GM23248 (cell line): ENCODE results near the gene WIF1. TPM values are rescaled to one million over a fixed set of nuclear protein-coding genes. Genes with fewer than 3 reads are reported as not detected.

Source experiments
- DNase-seq: peaks from one replicate; pipeline ENCODE4 v3.0.0-alpha.2; 2015
- H2AFZ ChIP-seq: fragments of 200-600 bp; sonication (generic); 2 replicates; pipeline ENCODE4 v1.6.1; 2016; ENCODE audit warnings: antibody characterized with exemption
- H3F3A ChIP-seq: fragments of 200-600 bp; sonication (generic); 2 replicates; pipeline ENCODE4 v1.6.1; 2016; ENCODE audit warnings: mild to moderate bottlenecking, antibody characterized with exemption, mixed run types; ENCODE audit not compliant: insufficient read depth
- H3K27ac ChIP-seq: fragments of 200-600 bp; sonication (generic); 2 replicates; pipeline ENCODE4 v1.5.1; 2016; ENCODE audit warnings: mild to moderate bottlenecking
- H3K27me3 ChIP-seq: fragments of 200-600 bp; sonication (generic); replicated peaks from 2 replicates; pipeline ENCODE4 v1.6.1; 2016; ENCODE audit warnings: mild to moderate bottlenecking; ENCODE audit not compliant: insufficient read depth
- H3K36me3 ChIP-seq: fragments of 200-600 bp; sonication (generic); 2 replicates; pipeline ENCODE4 v1.6.1; 2016; ENCODE audit warnings: low read depth, mild to moderate bottlenecking
- H3K4me1 ChIP-seq: fragments of 200-600 bp; sonication (generic); 2 replicates; pipeline ENCODE4 v1.6.1; 2016; ENCODE audit warnings: mild to moderate bottlenecking; ENCODE audit not compliant: insufficient read depth
- H3K4me2 ChIP-seq: fragments of 200-600 bp; sonication (generic); one replicate; pipeline ENCODE4 v1.6.1; 2016; ENCODE audit warnings: mild to moderate bottlenecking; ENCODE audit not compliant: unreplicated experiment
- H3K4me3 ChIP-seq: fragments of 200-600 bp; sonication (generic); 2 replicates; pipeline ENCODE4 v1.5.1; 2016; ENCODE audit warnings: mild to moderate bottlenecking
- H3K79me2 ChIP-seq: fragments of 200-600 bp; sonication (generic); 2 replicates; pipeline ENCODE4 v1.6.1; 2016; ENCODE audit warnings: mild to moderate bottlenecking; ENCODE audit not compliant: insufficient read depth
- H3K9ac ChIP-seq: fragments of 200-600 bp; sonication (generic); 2 replicates; pipeline ENCODE4 v1.6.1; 2016; ENCODE audit warnings: mild to moderate bottlenecking
- H3K9me2 ChIP-seq: fragments of 200-600 bp; sonication (generic); 2 replicates; pipeline ENCODE4 v1.6.1; 2016; ENCODE audit warnings: mixed run types, mild to moderate bottlenecking, moderate library complexity; ENCODE audit not compliant: insufficient read depth
- H3K9me3 ChIP-seq: fragments of 200-600 bp; sonication (generic); one replicate; pipeline ENCODE4 v1.6.1; 2017; ENCODE audit warnings: low read depth
- H4K20me1 ChIP-seq: fragments of 200-600 bp; sonication (generic); 2 replicates; pipeline ENCODE4 v1.6.0; 2016; ENCODE audit not compliant: insufficient read depth
- EZH2 ChIP-seq: fragments of 200-600 bp; sonication (generic); IDR thresholded peaks from 2 replicates; pipeline ENCODE4 v1.6.1; 2018; ENCODE audit warnings: antibody characterized with exemption, mild to moderate bottlenecking; ENCODE audit not compliant: insufficient read depth, poor library complexity, severe bottlenecking
- EZH2phosphoT487 ChIP-seq: fragments of 200-600 bp; sonication (generic); IDR thresholded peaks from 2 replicates; pipeline ENCODE4 v1.6.1; 2018; ENCODE audit warnings: antibody characterized with exemption, moderate library complexity, mild to moderate bottlenecking, low read depth; ENCODE audit not compliant: insufficient read depth
- WGBS, 2 experiments: methylation state at CpG; one replicate each; pipeline ENCODE4 v1.1.6; 2015 to 2017; ENCODE audit warnings: low lambda C conversion rate in 2 of 2, low coverage in 1 of 2; ENCODE audit errors: missing lambda C conversion rate in 2 of 2; 5-methylcytosine and 5-hydroxymethylcytosine counted together
- in situ Hi-C: fragments of 300-500 bp; cut with MboI; formaldehyde crosslinking; loops from 2 replicates; pipeline ENCODE4 v1.15.0; 2020
- polyA plus RNA-seq: library from polyadenylated mRNA; unstranded; fragments of >200 nt; fragmentation: Nextera tagmentation; extraction: Ambion mirVana; gene quantifications from 2 replicates; pipeline ENCODE4 v1.2.1, GENCODE V29; 2016
- total RNA-seq: library from RNA; depleted of rRNA; stranded (reverse); fragments of >200 nt; shearing (Covaris generic); gene quantifications from 2 replicates; pipeline ENCODE4 v1.2.3, GENCODE V29; 2014

The WIF1 gene
- total and polyA plus RNA-seq, 2 experiments from 2014 or later = not detected

DNA sequence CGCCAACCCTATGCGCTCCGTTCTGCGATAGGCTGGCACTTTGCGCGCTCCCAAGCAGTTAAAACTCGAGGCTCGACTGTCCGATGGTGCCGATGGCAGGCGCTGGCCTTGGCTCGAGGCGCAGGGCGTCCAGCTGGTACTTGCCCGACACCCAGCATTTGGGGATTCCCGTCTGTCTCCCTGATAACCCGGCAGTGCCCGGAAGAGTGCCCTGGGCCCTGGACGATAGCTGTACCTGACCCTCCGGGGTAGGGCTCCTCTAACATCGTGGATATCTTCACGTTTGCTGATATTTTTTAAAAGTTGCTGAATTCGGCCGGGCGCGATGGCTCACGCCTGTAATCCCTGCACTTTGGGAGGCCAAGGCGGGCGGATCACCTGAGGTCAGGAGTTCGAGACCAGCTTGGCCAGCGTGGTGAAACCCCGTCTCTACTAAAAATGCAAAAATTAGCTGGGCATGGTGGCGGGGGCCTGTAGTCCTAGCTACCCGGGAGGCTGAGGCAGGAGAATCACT lies 908 bp upstream of the WIF1 start:
- H3K79me2 ChIP-seq = no peaks in the 10 kb centered on the region
- H3K27me3 ChIP-seq = peaks cover 86% of the 10 kb centered on the region
- no peaks in the 10 kb centered on the region for H3F3A ChIP-seq
- no peak overlapping the region for H2AFZ ChIP-seq
- no peak for DNase-seq
- no peak overlapping the region for H3K4me3 ChIP-seq
- H3K9me2 ChIP-seq = no peaks in the 10 kb centered on the region
- in situ Hi-C loops = loop anchor here (25.0 kb wide), 1 partner anchor 235 kb away; no protein-coding TSS in a partner anchor
- H3K36me3 ChIP-seq = no peaks in the 10 kb centered on the region
- H4K20me1 ChIP-seq = no peaks in the 10 kb centered on the region
- no peak overlapping the region for H3K4me2 ChIP-seq
- H3K9ac ChIP-seq = no peak overlapping the region
- no peaks in the 10 kb centered on the region; the same call in 1 of the 2 replicates for H3K4me1 ChIP-seq
- H3K27ac ChIP-seq = no peak overlapping the region
- H3K9me3 ChIP-seq = no peaks in the 10 kb centered on the region
- TF ChIP-seq EZH2phosphoT487 (no peak), EZH2 (no peak)
- WGBS, 2 experiments = 86 to 87% methylated on average over 24 to 34 of the region's 34 CpGs

DNA sequence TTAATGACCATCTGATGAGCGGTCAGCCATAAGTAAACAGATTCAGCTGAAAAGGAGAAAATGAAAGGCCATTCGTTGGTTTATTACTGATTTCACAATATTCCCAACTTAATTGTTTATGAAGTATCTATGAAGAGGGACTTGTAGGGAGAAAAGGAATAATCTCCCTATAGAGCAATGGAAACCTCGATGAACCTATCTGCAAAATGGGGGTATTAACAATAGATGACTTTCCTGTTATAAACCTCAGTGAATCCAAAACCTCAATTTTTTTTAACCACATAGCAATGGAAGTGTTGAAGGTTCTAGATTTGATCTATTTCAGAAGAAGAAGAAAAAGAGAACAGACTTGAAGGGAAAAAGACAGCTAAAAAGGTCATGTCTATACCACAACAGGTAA lies 2.0 kb downstream of the WIF1 start:
- Histone ChIP-seq H3K27ac (no peak overlapping the region), H3K36me3 (no peaks in the 10 kb centered on the region), H3K9me2 (no peaks in the 10 kb centered on the region), H3K79me2 (no peaks in the 10 kb centered on the region), H3F3A (no peaks in the 10 kb centered on the region), H3K4me1 (no peaks in the 10 kb centered on the region; the same call in 1 of the 2 replicates), H2AFZ (no peak overlapping the region), H3K9ac (no peak overlapping the region), H3K4me2 (no peak overlapping the region), H4K20me1 (no peaks in the 10 kb centered on the region), H3K27me3 (peaks cover 78% of the 10 kb centered on the region), H3K9me3 (no peaks in the 10 kb centered on the region), H3K4me3 (no peak overlapping the region)
- no peak for DNase-seq
- in situ Hi-C loops = loop anchor here (25.0 kb wide), 1 partner anchor 232 kb away; no protein-coding TSS in a partner anchor
- TF ChIP-seq EZH2 (no peak), EZH2phosphoT487 (no peak)
- WGBS, 2 experiments = 75 to 77% methylated on average over 3 of the region's 3 CpGs

DNA sequence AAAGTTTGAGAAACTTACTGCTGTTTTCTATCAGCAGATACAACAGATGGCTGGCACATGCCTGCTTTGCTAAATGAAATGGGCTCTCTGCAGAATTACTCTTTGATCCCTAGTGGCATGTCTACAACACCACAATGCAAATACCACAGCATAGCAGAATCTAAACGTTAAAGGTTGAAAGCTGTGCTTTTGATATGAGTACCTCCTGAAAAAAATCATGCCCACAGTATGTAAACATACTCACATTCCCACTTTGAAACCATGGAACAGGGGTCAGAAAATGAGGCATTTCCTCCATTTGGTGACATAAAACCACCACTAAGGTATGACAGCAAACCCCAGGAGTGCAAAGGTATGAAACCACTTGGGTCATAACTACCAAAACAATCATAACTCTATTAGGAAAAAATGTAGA lies 7.5 kb downstream of the WIF1 start:
- H3K9me3 ChIP-seq = no peaks in the 10 kb centered on the region
- peaks cover 51% of the 10 kb centered on the region for H3K27me3 ChIP-seq
- H3K36me3 ChIP-seq = no peaks in the 10 kb centered on the region
- H3K79me2 ChIP-seq = no peaks in the 10 kb centered on the region
- H4K20me1 ChIP-seq = no peaks in the 10 kb centered on the region
- DNase-seq = no peak
- in situ Hi-C loops = loop anchor here (25.0 kb wide), 1 partner anchor 226 kb away; no protein-coding TSS in a partner anchor
- no peaks in the 10 kb centered on the region for H3F3A ChIP-seq
- H3K4me3 ChIP-seq = no peak overlapping the region
- H3K27ac ChIP-seq = no peak overlapping the region
- H2AFZ ChIP-seq = no peak overlapping the region
- no peak overlapping the region for H3K4me2 ChIP-seq
- TF ChIP-seq EZH2phosphoT487 (no peak), EZH2 (no peak)
- 0 to 3% methylated on average over 1 of the region's 1 CpG for WGBS, 2 experiments
- H3K9me2 ChIP-seq = no peaks in the 10 kb centered on the region
- no peaks in the 10 kb centered on the region for H3K4me1 ChIP-seq
- H3K9ac ChIP-seq = no peak overlapping the region

DNA sequence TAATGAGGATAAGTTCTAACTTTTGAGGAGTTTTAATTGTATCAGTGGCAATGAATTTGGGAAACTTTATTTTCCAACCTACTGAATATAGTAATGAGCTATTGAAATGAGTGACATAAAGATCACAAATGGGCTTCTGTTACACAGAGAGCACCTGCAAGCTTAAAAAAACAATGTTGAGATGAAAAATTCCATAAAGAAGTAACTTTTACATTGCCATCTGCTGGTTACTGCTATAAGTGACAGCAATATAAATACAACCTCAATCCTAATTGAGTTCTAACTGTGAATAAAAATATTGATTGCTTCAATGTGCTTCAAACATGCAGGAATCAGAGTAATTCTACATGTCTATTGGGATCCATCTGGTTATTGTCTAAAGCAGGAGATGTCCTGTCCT lies 14.2 kb downstream of the WIF1 start:
- TF ChIP-seq EZH2 (no peak), EZH2phosphoT487 (no peak)
- H4K20me1 ChIP-seq = no peaks in the 10 kb centered on the region
- no peak overlapping the region for H3K9ac ChIP-seq
- no peaks in the 10 kb centered on the region for H3K9me3 ChIP-seq
- H3K9me2 ChIP-seq = no peaks in the 10 kb centered on the region
- peak; percentile 41 for DNase-seq
- H3K4me1 ChIP-seq = no peaks in the 10 kb centered on the region
- H3K4me3 ChIP-seq = no peak overlapping the region
- no peak overlapping the region for H3K4me2 ChIP-seq
- H3K27ac ChIP-seq = no peak overlapping the region
- in situ Hi-C loops = loop anchor here (25.0 kb wide), 1 partner anchor 220 kb away; no protein-coding TSS in a partner anchor
- H3F3A ChIP-seq = no peaks in the 10 kb centered on the region
- no peaks in the 10 kb centered on the region for H3K36me3 ChIP-seq
- H2AFZ ChIP-seq = no peak overlapping the region
- no peaks in the 10 kb centered on the region for H3K79me2 ChIP-seq
- H3K27me3 ChIP-seq = peaks cover 6% of the 10 kb centered on the region; the same call in 1 of the 2 replicates

DNA sequence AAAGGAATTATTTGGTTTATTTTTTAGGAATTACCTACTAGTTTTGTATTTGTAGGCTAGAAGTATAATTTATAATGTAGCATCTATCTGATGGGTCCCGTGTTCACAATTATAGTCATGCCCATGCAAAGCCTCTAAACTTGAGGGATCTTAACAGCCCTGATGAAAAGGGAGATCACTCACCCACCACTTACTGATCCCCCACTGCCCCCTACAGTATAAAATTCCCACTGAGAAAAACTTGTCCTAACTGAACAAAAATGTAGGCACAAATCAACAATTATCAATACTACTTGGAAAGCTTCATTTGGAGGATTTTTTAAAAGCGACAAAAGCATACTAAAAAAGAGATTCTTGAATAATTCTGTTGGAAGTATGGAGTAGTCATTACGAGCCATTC lies 21.0 kb downstream of the WIF1 start:
- Histone ChIP-seq H3K27ac (no peak overlapping the region), H3K79me2 (no peaks in the 10 kb centered on the region), H3K4me1 (no peaks in the 10 kb centered on the region), H3F3A (no peaks in the 10 kb centered on the region), H2AFZ (no peak overlapping the region), H3K4me3 (no peak overlapping the region), H3K9me2 (no peaks in the 10 kb centered on the region), H3K27me3 (peaks cover 50% of the 10 kb centered on the region), H3K36me3 (no peaks in the 10 kb centered on the region), H3K9me3 (no peaks in the 10 kb centered on the region), H3K9ac (no peak overlapping the region), H3K4me2 (no peak overlapping the region), H4K20me1 (no peaks in the 10 kb centered on the region)
- DNase-seq = no peak
- WGBS, 2 experiments = 54 to 59% methylated on average over 3 of the region's 3 CpGs
- no peak for TF ChIP-seq EZH2phosphoT487
- TF ChIP-seq EZH2 = no peak
- in situ Hi-C loops = loop anchor here (25.0 kb wide), 1 partner anchor 213 kb away; no protein-coding TSS in a partner anchor
